GM12872 (cell line): ENCODE results near the gene RYR3.

Source experiments
- TF ChIP-seq, protein P1 (sequence below): IDR thresholded peaks from 3 replicates; pipeline ENCODE4 v1.5.1; 2011; ENCODE audit warnings: low read depth, mild to moderate bottlenecking, low read length, moderate library complexity; ENCODE audit not compliant: insufficient read depth

Gene RYR3

DNA sequence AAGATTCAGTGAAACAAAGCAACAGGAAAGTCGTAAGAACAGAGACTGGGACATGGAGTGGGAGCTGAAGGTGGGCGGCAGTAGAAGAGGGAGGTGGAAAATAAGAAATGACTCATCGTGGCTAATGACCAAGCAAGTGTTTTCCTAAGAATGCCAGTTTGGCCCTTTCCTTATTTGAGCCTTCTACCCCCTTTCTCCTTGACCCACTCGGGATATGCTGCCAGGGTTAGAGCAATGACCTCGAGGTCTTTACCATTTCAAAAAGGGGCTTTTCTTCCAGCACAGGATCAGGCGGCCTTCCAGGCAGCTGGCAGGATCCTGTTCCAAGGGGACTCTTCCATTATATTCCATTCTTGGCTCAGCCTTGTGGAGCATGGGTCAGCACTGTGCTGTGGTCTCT lies 241.1 kb downstream of the RYR3 start:
- TF ChIP-seq, protein P1, sequence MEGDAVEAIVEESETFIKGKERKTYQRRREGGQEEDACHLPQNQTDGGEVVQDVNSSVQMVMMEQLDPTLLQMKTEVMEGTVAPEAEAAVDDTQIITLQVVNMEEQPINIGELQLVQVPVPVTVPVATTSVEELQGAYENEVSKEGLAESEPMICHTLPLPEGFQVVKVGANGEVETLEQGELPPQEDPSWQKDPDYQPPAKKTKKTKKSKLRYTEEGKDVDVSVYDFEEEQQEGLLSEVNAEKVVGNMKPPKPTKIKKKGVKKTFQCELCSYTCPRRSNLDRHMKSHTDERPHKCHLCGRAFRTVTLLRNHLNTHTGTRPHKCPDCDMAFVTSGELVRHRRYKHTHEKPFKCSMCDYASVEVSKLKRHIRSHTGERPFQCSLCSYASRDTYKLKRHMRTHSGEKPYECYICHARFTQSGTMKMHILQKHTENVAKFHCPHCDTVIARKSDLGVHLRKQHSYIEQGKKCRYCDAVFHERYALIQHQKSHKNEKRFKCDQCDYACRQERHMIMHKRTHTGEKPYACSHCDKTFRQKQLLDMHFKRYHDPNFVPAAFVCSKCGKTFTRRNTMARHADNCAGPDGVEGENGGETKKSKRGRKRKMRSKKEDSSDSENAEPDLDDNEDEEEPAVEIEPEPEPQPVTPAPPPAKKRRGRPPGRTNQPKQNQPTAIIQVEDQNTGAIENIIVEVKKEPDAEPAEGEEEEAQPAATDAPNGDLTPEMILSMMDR, result no peak

DNA sequence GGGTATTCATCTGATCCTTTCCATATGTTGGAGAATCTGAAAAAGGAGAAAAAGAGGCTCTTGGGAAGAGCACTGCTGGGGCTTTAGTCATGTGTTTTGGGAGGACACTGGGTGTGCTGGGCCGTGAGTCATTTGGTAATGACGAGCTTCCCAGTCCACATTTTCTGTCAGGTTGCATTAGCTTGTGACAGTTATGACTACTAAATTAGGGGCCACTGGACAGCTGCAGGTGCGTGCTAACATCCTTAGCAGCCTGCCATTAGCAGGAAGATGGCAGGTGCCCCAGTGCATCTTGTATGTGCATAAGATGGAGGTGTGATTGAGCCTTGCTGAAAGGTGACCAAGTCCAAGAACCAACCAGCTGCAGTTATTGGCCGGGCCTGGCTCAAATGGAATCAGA lies 242.4 kb downstream of the RYR3 start:
- TF ChIP-seq, protein P1, result no peak

DNA sequence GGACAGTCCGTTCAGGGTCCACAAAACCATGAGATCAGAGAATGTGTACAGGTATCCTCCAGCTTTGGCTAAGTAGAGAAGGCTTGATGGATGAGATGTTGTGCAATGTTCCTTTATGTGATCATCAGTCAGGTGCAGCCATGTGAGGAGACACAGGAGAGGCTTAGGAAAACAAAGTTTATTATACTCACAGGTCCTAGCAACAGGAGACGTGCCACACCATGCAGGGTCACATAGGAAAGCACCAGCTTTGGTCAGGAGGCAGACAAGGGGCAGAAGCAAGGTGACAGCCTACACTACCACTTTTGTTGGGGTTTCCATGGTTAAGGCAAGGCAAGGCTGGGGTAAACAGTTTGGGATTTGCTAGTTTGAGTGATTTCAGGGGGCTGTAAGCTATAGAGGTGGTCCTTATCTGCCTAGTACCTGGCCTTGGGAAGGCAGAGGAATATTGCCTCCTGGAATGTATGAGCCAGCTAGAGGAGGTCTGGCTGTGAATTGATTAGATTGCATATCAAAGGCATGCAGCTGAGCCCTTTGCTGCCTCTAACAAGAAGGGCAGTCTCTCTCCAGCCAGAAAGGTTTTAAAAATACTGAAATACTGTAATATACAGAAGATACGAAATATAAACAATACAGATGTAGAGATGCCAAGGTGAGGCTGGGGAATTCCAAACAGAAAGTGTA lies 248.6 kb downstream of the RYR3 start:
- TF ChIP-seq, protein P1, result no peak

- TF ChIP-seq, protein P1, result no peak
Observed at GRCh38 chr15:33561407-33561806, 250.6 kb downstream of the RYR3 start.

GRCh38 chr15:33561967-33562366 lies 251.2 kb downstream of the RYR3 start:
- TF ChIP-seq, protein P1, result no peak

DNA sequence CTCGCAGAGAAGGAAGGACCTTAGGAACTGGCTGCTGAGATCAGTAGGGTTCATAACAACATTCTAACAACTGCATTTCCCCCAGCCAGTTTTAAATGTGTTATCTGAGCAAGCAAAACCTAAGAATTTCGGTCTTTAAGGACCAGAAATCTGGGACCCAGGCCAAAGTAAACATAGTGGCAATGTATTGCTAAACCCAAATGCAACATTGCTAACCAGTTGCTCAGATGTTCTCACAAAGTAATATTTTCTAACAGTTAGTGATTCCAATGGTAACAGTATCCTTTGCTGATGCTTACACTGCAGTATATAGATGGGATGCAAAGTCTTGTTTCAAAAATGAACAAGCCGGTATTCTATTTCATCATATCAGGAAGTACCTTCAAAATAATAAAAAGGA lies 254.3 kb downstream of the RYR3 start:
- TF ChIP-seq, protein P1, result no peak

GRCh38 chr15:33567652-33568051 lies 256.9 kb downstream of the RYR3 start:
- TF ChIP-seq, protein P1, result no peak
